HG03196 (cell line): ENCODE measurements around the gene LAMB1.
A peak's percentile ranks its signal among the peaks of the same experiment; 100 is the strongest.
"Not testable (repeated sequence)": the region's sequence is repeated elsewhere in the genome, so short reads cannot be mapped to it uniquely, and the experiment has no call there.

Experiments
- ATAC-seq: cut with Tn5 transposase; IDR thresholded peaks from one replicate; pipeline ENCODE4 v1.9.1; 2021; ENCODE audit not compliant: unreplicated experiment

Gene LAMB1

DNA sequence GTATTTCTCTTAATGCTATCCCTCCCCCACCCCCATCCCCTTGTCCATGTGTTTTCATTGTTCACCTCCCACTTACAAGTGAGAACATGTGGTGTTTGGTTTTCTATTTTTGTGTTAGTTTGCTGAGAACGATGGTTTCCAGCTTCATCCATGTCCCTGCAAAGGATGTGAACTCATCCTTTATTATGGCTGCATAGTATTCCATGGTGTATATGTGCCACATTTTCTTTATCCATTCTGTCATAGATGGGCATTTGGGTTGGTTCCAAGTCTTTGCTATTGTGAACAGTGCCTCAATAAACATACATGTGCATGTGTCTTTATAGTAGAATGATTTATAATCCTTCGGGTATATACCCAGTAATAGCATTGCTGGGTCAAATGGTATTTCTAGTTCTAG lies 81.1 kb downstream of the LAMB1 start:
- not testable (repeated sequence) for ATAC-seq

DNA sequence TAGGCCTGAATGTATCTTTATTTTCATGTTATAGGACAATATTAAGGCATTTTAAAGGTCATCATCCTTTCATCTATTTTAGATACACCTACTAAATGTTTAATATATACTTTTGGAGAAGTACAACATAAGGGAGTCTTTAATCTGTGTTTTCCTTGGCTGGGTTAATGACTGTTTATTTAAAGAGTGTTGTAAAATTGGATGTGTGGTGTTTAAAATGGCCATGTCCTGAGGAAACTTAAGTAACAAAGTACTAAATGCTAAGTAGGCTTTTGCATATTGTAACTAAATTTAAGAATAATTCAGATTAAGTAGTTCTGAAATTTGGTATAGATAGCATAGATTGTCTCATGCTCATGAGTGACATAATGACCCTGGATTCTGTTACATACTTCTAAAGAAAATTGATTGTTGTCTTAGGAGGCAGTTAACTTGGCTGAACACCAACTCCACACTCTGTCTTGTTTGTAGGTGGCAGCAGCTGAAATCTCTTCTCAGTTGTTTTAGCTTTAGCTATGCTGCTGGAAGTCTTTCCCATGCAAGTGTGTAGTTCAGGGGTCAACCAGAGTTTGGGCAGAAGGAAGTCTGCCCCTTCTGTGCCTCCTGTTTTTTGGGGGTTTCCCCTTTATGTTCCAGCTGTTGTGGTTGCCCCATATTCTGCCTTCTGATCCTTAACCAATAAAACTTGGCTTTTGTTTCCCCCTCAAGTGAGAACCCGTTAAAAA lies 82.8 kb downstream of the LAMB1 start:
- ATAC-seq = no peak

DNA sequence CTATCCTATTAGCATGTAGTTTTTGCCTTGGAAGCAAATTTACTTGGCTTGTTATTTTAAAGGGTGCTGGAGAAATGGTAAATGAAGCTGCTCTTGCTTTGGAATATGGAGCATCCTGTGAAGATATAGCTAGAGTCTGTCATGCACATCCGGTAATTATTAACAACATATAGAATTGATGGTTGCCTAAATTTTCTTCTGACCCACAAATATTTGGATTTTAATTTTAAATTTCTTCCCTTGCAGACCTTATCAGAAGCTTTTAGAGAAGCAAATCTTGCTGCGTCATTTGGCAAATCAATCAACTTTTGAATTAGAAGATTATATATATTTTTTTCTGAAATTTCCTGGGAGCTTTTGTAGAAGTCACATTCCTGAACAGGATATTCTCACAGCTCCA lies 84.0 kb downstream of the LAMB1 start:
- no peak for ATAC-seq

DNA sequence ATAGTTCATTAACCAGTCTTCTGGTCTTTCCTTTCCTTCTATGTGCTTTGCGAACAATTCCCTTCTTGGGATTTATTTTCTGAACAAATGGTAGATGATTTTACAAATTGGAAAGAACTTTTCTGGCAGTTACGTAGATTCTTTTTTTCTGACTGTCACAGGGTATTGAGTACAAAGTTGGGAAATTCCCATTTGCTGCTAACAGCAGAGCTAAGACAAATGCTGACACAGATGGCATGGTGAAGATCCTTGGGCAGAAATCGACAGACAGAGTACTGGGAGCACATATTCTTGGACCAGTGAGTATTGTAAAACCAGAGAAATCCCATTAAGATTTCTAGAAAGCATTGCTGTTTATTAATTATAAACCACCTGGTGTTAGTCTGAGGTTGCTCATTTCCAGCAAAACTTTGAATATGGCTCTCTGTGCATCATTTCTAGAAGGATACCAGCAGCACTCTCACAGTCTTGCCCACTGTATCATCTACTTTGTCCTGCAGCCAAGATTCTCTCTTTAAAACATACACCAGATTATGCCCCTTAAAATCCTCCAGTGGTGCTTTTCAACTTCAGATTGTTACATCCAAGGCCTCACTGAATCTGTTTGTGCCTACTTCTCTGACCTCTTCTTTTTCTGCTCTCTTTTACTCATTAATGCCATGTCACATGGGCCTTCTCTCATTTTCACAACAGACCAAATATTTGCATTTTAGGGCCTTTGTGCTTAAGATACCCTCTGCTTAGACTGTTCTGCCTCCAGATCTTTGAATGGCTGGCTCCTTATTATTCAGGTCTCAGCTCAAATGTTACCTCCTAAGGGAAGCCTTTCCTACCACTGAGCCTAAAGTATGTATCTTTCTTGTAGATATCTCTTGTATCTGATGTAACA lies 85.0 kb downstream of the LAMB1 start:
- ATAC-seq = peak; percentile 82

DNA sequence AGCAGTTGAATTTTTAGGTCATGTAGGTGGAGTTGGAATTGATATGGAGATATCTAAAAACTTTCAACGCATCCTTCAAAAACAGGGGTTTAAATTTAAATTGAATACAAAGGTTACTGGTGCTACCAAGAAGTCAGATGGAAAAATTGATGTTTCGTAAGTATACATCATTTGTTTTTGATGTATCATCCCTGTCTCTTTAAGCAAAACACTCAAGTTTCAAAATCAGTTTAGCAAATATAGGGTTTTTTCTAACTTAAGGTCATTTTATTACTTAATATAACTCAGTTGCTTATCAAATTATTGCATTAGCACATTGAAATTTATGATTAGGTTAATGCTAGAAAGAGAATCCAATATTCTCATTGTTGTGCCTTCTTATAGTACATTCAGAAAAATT lies 87.4 kb downstream of the LAMB1 start:
- no peak for ATAC-seq

DNA sequence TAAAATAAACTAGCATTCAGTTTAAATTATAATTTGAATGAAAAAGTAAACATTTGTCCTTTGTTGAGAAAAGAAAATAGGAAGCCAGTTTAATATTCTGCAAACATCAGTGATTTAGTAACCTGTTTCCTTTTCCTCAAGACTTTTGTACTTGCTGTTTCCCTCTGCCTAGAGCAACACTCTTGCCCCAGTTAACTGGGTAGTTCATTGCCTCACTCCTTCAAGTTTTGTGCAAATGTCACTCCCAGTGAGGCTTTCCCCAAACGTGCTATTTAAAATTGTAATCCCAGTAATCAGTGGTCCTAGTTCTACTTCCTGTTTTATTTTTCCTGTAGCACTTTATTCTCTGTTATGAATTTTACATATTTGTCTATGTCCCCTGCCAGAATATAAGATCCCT lies 88.1 kb downstream of the LAMB1 start:
- ATAC-seq = no peak

DNA sequence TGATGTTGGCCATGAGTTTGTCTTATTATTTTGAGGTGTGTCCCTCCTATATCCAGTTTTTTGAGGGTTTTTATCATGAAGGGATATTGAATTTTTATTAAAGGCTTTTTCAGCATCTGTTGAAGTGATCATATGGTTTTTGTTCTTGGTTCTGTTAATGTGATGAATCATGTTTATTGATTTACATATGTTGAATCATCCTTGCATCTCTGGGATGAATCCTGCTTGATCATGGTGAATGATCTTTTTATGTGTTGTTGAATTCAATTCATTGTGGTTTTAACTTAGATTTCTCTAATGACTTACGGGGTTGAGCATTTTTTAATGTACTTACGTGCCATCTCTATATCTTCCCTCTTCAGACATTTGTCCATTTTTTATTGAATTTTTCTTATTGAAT lies 89.1 kb downstream of the LAMB1 start:
- ATAC-seq = no peak

DNA sequence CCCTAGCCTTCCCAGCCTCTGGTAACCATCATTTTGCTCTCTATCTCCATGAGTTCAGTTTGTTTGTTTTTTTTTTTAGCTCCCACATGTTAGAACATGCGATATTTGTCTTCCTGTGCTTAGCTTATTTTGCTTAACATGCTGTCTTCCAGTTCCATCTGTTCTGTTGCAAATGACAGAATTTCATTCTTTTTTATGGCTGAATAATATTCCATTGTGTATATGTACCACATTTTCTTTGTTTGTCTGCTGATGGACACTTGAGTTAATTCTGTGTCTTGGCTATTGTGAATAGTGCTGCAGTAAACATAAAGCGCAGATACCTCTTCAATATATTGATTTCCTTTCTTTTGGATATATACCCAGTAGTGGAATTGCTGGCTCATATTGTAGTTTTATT lies 91.0 kb downstream of the LAMB1 start:
- no peak for ATAC-seq

DNA sequence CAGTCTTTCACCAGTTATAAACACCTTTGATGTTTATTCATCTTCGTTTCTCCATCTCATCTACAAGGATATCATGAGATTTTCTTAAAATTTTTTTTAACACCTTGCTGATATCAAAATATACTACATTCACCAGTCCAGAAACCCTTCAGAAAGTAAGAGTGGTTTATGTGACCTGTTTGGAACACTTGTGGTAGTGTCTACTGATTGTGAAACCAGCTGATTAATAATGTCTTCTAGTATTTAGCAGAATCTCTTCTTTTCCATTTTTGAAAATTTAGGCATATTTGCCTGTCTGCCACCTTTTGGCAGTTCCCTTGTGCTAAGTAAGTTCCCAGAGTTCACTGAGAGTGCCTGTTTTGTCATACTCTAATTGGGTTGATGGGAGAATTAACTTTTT lies 93.5 kb downstream of the LAMB1 start:
- no peak for ATAC-seq

DNA sequence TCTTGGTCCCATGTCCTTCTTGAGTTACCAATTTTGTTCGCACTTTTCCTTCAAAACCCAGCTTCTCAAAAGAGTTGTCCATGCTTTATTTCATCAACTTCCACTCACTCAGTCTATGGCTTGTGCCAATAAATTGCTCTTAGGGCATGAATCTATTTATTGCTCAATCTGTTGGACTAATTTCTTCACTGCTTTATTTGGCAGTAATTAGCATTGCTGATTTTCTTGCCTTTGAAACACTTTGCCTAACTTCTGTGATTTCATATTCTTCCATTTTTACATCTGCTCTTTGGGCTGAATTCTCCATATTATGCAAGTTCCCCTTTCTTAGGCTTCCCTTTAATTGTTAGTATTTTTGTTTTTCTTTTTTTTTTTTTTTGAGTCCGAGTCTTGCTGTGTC lies 95.2 kb downstream of the LAMB1 start:
- no peak for ATAC-seq

DNA sequence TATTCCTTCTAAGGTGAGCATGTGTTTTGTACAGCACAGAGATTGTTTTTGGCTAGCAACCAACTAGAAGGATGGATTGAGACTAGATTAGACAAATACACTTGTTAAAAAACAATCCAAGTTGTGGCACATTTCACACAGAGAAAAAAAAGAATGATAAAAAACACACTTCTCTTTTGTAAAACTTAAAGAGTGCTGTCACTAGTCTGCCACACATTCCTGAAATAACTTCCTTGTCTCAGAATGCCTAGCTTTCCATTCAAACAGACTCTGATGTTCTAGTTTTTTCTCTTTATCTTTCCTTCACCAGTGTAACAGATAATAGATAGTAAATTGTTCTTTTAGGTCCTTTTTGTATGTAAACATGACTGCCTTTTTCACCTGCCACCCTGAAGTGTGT lies 100.6 kb downstream of the LAMB1 start:
- ATAC-seq = no peak

DNA sequence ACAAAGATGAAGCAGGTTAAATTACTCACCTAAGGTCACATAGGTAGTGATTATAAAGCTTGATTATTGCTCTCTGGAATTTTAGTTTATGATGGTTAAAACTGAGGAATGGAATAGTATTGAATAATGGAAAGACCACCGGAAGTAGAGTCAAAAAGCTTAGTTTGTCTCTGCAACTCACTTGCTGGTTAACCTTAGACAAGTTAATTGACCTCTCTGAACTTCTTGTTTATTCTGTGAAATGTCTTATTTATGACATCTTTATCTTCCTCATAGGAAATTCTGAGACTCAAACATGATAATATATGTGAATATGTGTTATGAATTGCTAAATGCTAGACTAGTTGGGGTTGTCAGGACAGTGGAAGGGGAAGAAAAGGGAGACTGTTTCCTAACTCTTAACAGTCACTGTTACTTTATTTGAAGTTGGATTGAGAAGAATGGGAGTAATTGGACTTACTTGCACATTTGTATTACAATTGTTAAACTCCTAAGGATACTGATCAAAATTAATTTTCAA lies 102.4 kb downstream of the LAMB1 start:
- ATAC-seq = no peak

DNA sequence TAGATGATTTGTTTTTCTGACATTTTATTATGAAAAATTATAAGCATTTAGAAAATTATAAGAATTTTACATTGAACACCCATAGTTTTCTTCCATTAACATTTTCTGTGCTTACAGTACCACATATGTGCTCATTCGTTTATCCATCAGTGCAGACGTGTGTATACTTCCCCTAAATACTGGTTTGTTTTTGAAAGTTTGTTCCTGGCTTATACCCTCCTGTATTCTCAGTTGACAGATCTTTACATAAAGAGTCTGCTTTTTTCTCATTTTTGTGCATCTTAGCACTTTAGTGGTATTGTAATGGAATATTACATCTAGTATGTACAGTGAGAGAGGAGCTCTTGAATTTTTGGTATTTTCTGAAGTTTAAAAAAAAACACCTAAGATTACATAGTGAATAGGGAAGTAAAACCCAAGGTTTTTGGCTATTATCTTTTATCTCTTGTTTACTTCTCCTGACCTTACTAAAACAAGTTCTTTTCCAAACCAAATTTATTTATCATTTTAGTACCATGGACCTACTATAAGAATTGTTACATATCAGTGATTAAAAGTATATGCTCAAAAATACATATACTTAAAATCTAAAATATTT lies 103.9 kb downstream of the LAMB1 start:
- ATAC-seq = no peak

DNA sequence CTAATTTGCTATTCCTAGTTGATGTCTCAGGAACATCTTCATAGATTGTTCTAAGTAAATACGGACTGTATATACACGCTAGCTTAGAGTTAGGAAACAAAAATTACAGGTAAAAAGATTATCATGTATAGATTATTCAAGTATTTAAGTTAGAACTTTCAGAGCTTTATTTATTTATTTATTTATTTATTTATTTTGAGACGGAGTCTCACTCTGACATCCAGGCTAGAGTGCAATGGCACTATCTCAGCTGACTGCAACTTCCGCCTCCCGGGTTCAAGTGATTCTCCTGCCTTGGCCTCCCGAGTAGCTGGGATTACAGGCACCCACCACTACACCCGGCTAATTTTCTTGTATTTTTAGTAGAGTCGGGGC lies 110.6 kb downstream of the LAMB1 start:
- not testable (repeated sequence) for ATAC-seq

DNA sequence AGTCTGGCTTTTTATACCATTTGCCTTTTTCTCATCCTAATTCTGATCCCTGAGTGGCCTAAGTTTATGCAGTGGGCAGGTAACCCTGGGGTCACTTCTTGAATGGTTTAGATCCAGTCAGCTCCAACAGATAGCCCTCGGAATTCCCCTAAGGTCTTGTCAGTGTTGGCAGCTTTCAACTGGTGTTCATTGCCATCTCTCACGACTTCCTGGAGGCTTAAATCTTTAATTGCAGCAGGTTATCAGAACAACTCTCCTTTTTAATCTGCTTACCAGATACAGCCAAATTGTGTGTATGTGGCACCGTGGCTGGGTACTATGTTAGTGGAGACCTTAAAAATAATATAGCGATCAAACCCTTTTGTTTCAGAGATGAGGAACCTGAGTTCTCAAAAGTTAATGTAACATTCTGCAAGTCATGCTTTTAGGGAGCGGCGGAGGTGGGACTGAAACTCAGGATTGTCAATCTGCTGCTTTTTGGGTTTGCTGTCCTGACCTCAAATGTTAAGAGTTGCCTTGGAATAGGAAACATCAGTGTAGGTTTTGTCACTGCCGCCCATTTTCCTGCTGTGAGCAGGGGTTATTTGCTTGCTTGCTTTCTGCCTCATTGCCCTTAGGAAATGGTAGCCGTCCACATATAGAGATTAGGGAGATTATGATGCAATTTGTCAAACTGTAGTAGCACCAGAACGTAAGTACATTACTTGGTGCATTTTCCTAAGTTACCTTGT lies 111.2 kb downstream of the LAMB1 start:
- peak; percentile 25 for ATAC-seq

DNA sequence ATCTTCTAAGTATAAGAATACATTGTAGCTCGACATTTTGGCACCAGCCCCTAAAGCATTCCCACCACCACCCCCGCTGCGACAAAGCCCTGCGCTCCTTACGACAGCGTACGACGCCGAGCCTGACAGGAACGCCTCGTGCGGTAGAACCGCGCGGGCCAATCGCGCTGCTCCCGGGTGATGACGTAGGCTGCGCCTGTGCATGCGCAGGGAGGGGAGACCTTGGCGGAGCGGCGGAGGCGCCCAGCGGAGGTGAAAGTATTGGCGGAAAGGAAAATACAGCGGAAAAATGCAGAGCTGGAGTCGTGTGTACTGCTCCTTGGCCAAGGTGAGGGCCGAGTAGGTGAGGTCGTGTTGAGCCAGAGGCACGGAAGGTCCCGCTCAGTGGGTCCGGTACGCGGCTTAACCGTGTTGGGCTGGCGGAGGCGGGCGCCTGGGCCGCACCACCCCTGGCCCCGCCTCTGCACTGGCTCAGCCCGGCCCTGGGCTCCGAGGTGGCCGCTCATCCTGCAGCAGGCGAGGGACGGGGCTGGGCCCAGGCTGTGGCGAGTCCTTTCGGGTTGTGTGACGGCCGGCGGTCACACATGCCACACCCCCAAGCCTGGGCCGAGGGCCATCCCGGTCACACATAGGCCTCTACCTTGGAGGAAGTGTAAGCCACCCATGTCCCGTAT lies 111.9 kb downstream of the LAMB1 start, which contains the start of gene DLD:
DLD (plus strand) TSS at position 222 of the 674 bp plus-strand sequence; CDS start at position 290, 68 bp downstream.
- ATAC-seq = peak; percentile 99

DNA sequence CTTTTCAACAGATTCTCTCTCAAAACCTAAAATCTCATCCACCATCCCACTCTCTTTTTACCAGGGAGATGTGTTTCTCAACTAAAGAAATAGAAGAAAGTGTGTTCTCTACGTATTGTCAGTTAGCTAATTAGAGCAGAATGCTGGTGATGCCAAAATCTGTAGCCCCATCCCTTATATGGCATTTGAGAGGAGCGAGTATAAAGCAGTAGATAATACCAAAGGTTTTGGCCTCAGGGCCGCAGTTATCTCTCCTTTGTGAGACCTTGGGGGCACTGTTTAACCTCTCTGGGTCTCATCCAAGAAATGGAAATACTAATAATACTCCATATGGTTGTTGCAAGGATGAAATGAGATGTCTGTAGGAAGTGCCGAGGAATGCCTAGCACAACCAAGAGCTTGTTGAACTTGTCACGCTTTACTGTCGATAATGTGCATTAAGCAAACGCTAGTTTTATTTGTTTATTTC lies 112.4 kb downstream of the LAMB1 start:
- peak; percentile 3 for ATAC-seq

DNA sequence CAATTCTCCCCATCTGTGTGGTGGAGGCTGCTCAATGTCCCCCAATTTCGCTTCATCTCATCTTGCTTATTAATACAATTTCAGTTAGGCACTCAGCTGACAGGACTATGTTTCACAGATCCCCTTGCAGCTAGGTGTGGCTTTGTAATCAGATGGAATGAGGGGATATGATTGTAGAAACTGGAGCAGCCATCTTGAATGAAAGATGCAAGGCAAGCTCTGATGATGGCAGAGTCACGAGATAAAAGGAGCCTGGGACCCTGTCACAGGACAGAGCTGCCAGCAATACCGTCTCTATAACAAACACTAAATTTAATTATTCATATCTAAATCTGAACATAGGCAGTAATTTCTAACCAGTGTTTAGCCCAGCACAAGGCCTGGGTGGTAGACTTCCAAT lies 113.0 kb downstream of the LAMB1 start:
- ATAC-seq = no peak

DNA sequence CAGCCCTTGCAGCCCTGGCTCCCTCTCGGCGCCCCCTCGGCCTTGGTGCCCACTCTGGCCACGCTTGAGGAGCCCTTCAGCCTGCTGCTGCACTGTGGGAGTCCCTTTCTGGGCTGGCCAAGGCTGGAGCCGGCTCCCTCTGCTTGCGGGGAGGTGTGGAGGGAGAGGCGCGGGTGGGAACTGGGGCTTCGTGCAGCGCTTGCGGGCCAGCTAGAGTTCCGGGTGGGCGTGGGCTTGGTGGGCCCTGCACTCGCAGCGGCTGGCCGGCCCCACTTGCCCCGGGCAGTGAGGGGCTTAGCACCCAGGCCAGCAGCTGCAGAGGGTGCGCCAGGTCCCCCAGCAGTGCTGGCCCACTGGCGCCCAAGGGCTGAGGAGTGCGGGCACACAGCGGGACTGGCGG lies 115.1 kb downstream of the LAMB1 start:
- not testable (repeated sequence) for ATAC-seq

DNA sequence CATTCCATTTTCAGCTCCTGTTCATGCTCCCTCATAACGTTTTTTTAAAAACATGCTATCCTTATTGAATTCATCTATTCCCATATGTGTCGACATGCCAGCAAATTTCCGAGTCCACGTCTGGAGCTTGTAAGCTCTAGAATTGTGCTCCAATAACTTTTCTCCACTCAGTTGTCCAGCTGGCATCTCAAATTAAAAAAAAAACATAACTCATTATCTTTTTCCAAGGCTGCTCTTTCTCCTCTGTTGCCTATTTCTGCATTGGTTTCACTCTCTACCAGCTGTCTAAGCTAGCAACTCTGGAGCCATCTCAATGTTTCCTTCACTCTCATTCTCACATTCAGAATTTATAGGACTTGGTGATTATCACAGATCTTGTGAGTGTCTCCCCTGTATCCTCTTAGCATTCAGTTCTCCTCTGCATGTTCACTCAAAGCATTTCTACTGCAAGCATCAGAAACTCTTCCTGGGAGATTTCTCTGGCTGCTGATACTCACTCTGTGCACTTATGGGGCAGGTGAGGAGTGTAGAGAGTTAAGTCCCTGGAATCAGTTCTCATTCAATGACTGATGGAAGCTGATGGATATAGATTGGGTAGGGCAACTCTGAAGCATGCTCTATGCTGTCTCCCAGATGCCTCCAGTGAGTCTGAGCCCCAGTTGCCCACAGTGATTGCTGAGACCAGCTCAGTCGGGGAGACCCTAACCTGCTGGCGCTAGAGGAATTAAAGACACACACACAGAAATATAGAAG lies 118.7 kb downstream of the LAMB1 start:
- ATAC-seq = no peak
